OCI-LY3 (cell line): ENCODE data around the gene GP1BA.

ENCODE experiments used
- H2AFZ ChIP-seq: fragments of 200-600, 300-600 bp; shearing (Covaris generic); 2 replicates; pipeline ENCODE4 v1.6.0; 2014; ENCODE audit warnings: antibody characterized with exemption, low read depth, low read length
- H3K27ac ChIP-seq: fragments of 200-600, 300-600 bp; sonication (generic); 2 replicates; pipeline ENCODE4 v1.5.1; 2014; ENCODE audit warnings: mild to moderate bottlenecking, low read length, moderate library complexity, mixed read lengths
- H3K27me3 ChIP-seq: fragments of 200-600, 300-600 bp; sonication (generic); 2 replicates; pipeline ENCODE4 v1.6.1; 2014; ENCODE audit warnings: low read depth, low read length, mixed read lengths
- H3K36me3 ChIP-seq: fragments of 200-600, 300-600 bp; sonication (generic); replicated peaks from 2 replicates; pipeline ENCODE3; 2014; ENCODE audit warnings: low read depth, low read length, mixed read lengths
- H3K4me1 ChIP-seq: fragments of 300-600, 200-600 bp; sonication (generic); 2 replicates; pipeline ENCODE4 v1.6.1; 2014; ENCODE audit warnings: low read length, mixed read lengths
- H3K4me2 ChIP-seq: fragments of 200-600, 300-600 bp; sonication (generic); 2 replicates; pipeline ENCODE4 v1.6.1; 2014; ENCODE audit warnings: low read length, mixed read lengths
- H3K4me3 ChIP-seq: fragments of 300-600, 200-600 bp; sonication (generic); 2 replicates; pipeline ENCODE4 v1.5.1; 2014; ENCODE audit warnings: antibody characterized with exemption, mild to moderate bottlenecking, low read length, moderate library complexity
- H3K79me2 ChIP-seq: fragments of 300-600, 200-600 bp; shearing (Covaris generic); 2 replicates; pipeline ENCODE4 v1.6.1; 2014; ENCODE audit warnings: mild to moderate bottlenecking, low read length, mixed read lengths
- H3K9ac ChIP-seq: fragments of 300-600, 200-600 bp; shearing (Covaris generic); 2 replicates; pipeline ENCODE4 v1.6.0; 2014; ENCODE audit warnings: mild to moderate bottlenecking, low read length, moderate library complexity
- H3K9me3 ChIP-seq: fragments of 200-600, 300-600 bp; shearing (Covaris generic); 2 replicates; pipeline ENCODE4 v1.6.1; 2014; ENCODE audit warnings: low read length, mixed read lengths; ENCODE audit not compliant: insufficient read depth
- H4K20me1 ChIP-seq: fragments of 200-600, 300-600 bp; sonication (generic); 2 replicates; pipeline ENCODE4 v1.6.1; 2016; ENCODE audit warnings: low read length, mixed read lengths; ENCODE audit not compliant: insufficient read depth
- CTCF ChIP-seq: fragments of 200-600, 300-600 bp; sonication (generic); IDR thresholded peaks from 2 replicates; pipeline ENCODE4 v1.5.1; 2014; ENCODE audit warnings: antibody characterized with exemption, low read length, low read depth
- EZH2phosphoT487 ChIP-seq: fragments of 200-600 bp; shearing (Covaris generic); IDR thresholded peaks from 2 replicates; pipeline ENCODE4 v1.6.1; 2018; ENCODE audit warnings: antibody characterized with exemption, mixed run types, low read depth

Gene GP1BA

GRCh38 chr17:4969551-4970173 lies 37.6 kb downstream of the GP1BA start:
- Histone ChIP-seq H3K4me2 (no peak overlapping the region), H3K27me3 (no peaks in the 10 kb centered on the region), H3K4me3 (no peak overlapping the region), H2AFZ (no peak overlapping the region), H3K9ac (no peak overlapping the region), H3K79me2 (peaks cover 14% of the 10 kb centered on the region), H3K27ac (no peak overlapping the region), H3K9me3 (no peaks in the 10 kb centered on the region), H3K4me1 (peaks cover 18% of the 10 kb centered on the region), H3K36me3 (peaks cover 17% of the 10 kb centered on the region), H4K20me1 (no peaks in the 10 kb centered on the region)
- no peak for TF ChIP-seq EZH2phosphoT487
- no peak for TF ChIP-seq CTCF

GRCh38 chr17:4970273-4970672 lies 38.2 kb downstream of the GP1BA start:
- Histone ChIP-seq H3K27me3 (no peaks in the 10 kb centered on the region), H3K27ac (no peak overlapping the region), H3K4me2 (no peak overlapping the region), H3K4me1 (peaks cover 16% of the 10 kb centered on the region), H2AFZ (no peak overlapping the region), H3K79me2 (peaks cover 11% of the 10 kb centered on the region), H3K9me3 (no peaks in the 10 kb centered on the region), H4K20me1 (no peaks in the 10 kb centered on the region), H3K9ac (no peak overlapping the region), H3K36me3 (peaks cover 15% of the 10 kb centered on the region), H3K4me3 (no peak overlapping the region)
- TF ChIP-seq EZH2phosphoT487 (no peak), CTCF (no peak)

GRCh38 chr17:4971826-4972225 lies 39.7 kb downstream of the GP1BA start:
- Histone ChIP-seq H3K4me1 (0 out of 2 replicates have a peak, but pooled peaks cover 4% of the 10 kb centered on the region), H3K9ac (no peak overlapping the region), H3K27ac (no peak overlapping the region), H3K4me3 (no peak overlapping the region), H3K79me2 (peaks cover 8% of the 10 kb centered on the region), H3K36me3 (peaks cover 13% of the 10 kb centered on the region), H3K9me3 (no peaks in the 10 kb centered on the region), H3K27me3 (no peaks in the 10 kb centered on the region), H2AFZ (no peak overlapping the region), H4K20me1 (no peaks in the 10 kb centered on the region), H3K4me2 (no peak overlapping the region)
- TF ChIP-seq EZH2phosphoT487 (no peak), CTCF (no peak)

GRCh38 chr17:4972322-4972721 lies 40.2 kb downstream of the GP1BA start:
- Histone ChIP-seq H2AFZ (no peak overlapping the region), H3K36me3 (peaks cover 15% of the 10 kb centered on the region), H4K20me1 (no peaks in the 10 kb centered on the region), H3K4me3 (no peak overlapping the region), H3K4me2 (no peak overlapping the region), H3K79me2 (peaks cover 8% of the 10 kb centered on the region), H3K4me1 (0 out of 2 replicates have a peak, but pooled peaks cover 4% of the 10 kb centered on the region), H3K27me3 (no peaks in the 10 kb centered on the region), H3K9me3 (no peaks in the 10 kb centered on the region), H3K9ac (no peak overlapping the region), H3K27ac (no peak overlapping the region)
- TF ChIP-seq CTCF = no peak
- no peak for TF ChIP-seq EZH2phosphoT487
